DOHH2 (cell line): ENCODE results near the gene INSYN2A.

Experiments used
- EZH2phosphoT487 ChIP-seq: fragments of 200-600 bp; sonication (generic); IDR thresholded peaks from 2 replicates; pipeline ENCODE4 v1.6.1; 2017; ENCODE audit warnings: borderline replicate concordance, mild to moderate bottlenecking, antibody characterized with exemption, low read length, moderate library complexity, mixed read lengths
- TF ChIP-seq, protein P1 (sequence below): fragments of 200-600 bp; sonication (generic); IDR thresholded peaks from one replicate; pipeline ENCODE4 v1.5.1; 2014; ENCODE audit warnings: antibody characterized with exemption, mild to moderate bottlenecking, low read depth, low read length; ENCODE audit not compliant: poor library complexity, severe bottlenecking

DNA sequence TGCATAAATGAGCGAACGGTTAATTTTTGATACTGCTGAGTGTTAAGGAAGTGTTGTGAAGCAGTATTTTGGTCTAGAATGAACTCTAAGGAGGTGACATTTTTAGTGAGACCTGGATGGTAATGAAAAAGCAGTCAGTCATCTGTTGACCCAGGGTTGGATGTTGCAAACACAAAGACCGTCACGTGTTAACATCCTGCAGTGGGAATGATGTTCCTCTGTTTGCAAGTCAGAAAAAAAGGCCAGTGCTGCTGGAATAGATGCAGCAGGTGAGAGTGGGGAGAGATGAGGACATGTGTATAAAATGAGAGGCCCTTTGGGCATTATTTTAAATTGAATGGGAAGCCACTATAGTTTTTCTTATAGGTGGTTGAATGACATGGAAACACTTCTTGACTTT is 39.3 kb downstream of the INSYN2A start:
- no peak for TF ChIP-seq EZH2phosphoT487
- TF ChIP-seq, protein P1, sequence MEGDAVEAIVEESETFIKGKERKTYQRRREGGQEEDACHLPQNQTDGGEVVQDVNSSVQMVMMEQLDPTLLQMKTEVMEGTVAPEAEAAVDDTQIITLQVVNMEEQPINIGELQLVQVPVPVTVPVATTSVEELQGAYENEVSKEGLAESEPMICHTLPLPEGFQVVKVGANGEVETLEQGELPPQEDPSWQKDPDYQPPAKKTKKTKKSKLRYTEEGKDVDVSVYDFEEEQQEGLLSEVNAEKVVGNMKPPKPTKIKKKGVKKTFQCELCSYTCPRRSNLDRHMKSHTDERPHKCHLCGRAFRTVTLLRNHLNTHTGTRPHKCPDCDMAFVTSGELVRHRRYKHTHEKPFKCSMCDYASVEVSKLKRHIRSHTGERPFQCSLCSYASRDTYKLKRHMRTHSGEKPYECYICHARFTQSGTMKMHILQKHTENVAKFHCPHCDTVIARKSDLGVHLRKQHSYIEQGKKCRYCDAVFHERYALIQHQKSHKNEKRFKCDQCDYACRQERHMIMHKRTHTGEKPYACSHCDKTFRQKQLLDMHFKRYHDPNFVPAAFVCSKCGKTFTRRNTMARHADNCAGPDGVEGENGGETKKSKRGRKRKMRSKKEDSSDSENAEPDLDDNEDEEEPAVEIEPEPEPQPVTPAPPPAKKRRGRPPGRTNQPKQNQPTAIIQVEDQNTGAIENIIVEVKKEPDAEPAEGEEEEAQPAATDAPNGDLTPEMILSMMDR, result no peak
